ENCODE measurements around the gene ASB14.

The ASB14 gene

DNA sequence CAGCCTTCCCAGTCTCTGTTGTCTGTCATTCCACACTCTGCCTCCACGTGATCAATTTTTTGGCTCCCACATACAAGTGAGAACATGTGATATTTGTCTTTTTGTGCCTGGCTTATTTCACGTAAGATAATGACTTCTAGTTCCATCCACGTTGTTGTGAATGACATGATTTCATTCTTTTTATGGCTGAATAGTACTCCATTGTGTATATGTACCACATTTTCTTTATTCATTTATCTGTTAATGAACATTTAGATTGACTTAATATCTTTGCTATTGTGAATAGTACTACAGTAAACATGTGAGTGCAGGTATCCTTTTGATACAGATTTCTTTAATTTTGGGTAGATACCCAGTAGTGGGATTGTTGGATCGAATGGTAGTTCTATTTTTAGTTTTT is 31.4 kb downstream of the ASB14 start:
- DNase-seq (ENCODE audit: low read depth in 2 of 2), result no peak

DNA sequence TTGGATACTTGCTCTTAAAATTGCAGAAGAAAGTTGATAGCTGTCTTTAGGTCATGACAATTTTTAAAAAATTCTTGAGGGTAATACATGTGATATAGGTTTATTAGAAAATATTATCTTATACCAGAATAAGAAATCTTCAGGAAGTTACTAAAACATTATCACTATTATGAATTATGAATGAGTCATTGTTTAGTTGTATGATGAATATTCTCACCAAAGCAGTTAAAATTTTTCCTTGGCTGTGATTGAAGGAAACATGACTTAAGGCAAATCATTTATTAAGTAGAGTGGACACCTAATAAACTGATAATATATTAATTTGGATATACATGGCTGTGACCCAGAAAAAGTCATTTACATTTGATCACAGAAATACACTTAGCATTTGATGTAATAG is 34.8 kb downstream of the ASB14 start:
- DNase-seq (ENCODE audit: low read depth in 2 of 2), result no peak

DNA sequence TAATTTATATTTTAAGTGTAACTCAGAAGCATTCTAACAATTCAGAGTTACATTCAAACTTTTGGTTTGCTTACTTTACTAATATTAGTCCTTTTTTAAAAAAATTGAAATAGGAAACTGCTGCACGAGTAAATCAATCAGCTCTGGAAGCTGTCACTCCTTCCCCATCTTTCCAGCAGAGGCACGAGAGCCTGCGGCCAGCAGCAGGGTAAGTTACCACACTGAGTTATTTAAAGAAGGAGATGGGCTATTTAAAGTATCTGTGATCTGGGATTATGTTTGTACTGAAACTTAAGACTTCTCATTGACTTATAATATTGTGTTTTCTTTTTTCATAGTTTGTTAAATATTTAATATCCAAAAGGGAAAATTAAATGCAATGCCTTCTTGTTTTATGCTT is 35.6 kb downstream of the ASB14 start:
- no peak for DNase-seq (ENCODE audit: low read depth in 2 of 2)

DNA sequence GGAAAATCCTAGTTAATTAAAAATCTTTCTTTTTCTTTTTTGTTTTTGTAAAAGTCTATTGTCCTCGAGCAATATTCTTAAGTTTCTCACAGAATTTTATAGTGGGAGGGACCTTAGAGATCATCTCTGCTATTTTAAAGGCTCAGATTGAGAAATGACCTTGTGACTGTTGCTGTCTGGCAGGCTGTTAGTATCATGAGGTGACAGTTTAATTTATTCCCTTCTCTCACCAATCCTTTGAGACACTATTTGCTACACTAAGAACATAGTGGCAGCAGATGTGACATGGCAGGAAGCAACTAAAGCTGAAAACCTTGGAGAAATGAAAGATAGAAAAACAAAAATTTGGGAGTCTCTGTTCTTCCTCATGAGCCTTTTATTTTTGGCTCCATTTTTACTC is 40.1 kb downstream of the ASB14 start:
- DNase-seq (ENCODE audit: low read depth in 2 of 2), result no peak

DNA sequence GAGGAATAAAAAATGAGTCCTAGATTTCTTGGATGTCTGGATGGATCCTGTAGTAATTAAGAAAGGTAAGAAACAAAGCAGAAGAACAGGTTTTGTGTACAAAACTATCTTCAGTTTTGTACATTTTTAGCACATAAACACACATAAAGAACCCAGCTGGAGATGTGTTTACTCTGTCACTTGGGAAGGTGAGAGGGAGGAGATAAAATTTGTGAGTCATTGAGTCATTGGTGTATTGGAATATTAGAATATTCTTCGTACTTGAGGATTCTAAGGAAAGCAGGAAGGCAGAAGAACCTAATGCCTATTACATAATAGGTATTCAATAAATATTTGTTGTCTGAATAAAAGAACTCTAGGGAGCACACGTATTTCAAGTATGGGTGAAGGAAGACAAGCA is 47.5 kb downstream of the ASB14 start:
- no peak for DNase-seq (ENCODE audit: low read depth in 2 of 2)

DNA sequence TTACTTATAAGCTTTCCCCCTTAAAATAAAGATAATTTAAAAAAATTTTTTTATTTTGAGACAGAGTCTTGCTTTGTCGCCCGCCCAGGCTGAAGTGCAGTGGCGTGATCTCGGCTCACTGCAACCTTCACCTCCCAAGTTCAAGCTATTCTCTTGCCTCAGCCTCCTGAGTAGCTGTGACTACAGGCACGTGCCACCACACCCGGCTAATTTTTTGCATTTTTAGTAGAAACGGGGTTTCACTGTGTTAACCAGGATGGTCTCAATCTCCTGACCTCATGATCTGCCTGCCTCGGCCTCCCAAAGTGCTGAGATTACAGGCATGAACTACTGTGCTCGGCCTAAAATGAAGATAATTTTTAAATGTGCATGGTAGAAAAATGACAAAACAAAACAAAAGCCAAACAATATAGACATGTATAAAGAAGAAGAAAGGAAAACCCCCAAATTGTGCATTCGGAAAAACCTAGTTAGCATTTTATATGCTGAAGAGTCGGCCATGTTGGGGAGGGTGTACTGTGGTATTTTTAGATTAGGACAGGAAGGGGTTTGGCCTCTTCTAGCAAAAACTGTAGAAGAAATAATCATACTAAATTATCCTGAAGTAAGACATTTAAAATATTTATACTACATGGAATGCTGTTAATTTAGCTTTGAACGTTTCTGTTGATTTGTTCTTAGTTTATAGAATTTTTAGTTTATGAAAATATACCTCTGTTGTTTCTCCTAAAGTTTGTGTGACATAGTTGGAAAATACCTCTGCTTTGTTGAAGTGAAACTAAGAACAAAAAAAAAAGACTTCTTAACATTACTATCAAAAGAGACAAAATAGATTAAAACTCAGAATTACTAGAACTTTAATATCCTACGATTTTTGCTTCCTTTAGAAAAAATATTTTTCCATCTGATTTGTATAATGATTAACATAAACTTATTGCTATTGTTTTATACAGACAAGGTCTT is 57.6 kb downstream of the ASB14 start:
- no peak for DNase-seq (ENCODE audit: low read depth in 2 of 2)

DNA sequence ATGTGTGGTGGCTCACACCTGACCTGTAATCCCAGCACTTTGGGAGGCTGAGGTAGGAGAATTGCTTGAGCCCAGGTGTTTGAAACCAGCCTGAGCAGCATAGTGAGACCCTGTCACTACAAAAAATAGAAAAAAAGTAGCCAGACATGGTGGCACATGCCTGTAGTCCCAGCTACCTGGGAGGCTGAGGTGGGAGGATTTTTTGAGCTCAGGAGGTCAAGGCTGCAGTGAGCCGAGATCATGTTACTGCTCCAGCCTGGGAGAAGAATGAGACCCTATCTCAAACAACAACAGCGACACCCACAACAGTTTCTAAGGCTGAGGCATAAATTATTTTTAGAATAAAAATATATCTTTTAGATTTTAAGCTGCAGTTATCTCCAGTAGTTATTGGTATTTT is 58.7 kb downstream of the ASB14 start:
- DNase-seq (ENCODE audit: low read depth in 2 of 2), result no peak

DNA sequence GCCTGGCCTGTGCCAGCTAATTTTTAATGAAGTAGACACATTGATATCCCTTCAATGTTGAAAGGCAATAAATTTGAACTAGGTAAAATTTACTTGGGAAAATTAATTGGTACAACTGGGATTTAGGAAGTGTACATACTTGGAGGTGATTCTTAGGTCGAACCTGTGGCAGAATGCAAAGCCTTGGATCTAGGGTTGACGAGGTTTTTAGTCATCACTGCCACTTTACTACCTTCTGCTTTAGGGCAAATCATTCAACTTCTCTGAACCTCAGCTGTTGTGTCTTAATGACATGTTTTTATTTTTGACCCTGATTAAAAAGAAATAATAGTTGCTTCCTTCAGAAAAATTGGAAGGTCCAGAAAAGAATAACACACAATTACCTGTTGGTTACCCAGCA is 62.5 kb downstream of the ASB14 start:
- DNase-seq (ENCODE audit: low read depth in 2 of 2), result no peak

DNA sequence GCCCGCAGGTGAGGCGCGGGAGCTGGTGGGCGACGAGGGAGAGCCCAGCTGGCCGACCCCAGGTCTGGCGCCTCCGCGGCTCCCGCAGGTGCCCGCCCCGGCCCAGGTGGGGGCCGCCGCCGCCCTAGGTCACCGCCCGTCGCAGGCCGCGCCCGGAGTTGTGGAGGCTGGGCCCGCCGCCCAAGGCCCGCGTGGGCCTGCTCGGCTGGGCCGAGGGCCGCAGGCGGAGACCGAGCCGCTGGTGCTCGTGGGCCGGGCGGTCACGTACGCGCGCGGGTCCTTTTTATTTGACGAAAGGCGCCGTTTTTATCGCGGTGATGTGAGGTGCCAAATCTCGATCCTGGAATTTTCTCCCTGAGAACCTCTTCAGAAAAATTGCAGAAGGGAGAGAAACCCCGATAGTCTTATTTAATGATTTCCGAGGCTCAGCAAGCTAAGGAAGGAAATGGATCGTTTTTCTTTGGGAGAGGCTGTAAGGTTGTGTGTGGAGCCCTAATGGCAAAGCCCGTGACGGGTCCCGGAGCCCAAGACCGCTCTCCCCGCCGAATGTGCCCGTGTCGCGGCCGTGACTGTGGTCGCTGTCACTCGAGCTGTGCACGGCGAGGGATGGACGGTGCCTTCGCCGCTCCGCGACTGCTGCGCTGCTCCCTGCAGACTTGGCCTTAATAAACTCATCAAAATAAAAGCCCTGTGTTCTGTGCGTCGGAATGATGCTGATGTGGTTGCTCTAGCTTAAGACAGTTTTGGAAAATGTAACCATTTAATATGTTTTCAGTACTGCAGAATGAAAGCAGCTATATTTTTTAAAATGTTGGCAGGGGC is 64.3 kb downstream of the ASB14 start:
- no peak for DNase-seq (ENCODE audit: low read depth in 2 of 2)

DNA sequence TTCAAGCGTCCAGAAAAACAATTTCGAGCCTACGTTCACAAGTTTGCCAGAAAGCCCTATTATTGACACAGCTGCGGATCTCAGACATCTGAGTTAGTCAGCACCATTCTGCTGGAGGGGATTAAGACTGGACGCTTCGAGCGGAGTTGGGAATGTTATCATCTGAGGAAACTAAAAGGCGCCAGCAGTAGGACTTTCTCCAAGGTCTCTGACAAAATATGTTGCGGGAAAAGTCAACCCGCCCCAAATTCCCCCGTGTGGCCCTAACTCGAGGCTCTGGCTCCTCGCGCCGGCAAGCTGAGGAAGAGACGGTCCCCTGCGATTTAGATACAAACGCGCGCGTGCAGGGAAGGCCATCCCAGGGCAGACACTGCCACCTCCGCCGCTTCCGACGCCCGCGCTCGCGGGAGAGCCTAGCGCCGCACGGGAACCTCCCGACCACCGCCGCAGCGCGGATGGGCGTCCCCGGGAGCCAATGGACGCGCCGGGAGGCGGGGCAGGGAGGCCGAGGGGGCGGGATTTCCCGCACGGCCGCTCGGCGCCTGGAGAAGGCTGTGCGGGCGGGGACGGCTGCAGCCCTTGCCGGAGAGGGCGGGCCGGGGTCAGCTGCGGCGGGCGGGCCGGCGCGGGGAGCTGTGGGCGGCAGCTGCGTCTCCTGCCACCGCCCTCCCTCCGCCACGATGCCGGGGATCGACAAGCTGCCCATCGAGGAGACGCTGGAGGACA is 65.1 kb downstream of the ASB14 start, which contains the start of gene APPL1:
Gene APPL1, plus strand, starts transcription at position 526 of the 726 bp plus-strand sequence. Its CDS starts 155 bp downstream, at position 681.
- peak; percentile 70 to 74 for DNase-seq (ENCODE audit: low read depth in 2 of 2)

DNA sequence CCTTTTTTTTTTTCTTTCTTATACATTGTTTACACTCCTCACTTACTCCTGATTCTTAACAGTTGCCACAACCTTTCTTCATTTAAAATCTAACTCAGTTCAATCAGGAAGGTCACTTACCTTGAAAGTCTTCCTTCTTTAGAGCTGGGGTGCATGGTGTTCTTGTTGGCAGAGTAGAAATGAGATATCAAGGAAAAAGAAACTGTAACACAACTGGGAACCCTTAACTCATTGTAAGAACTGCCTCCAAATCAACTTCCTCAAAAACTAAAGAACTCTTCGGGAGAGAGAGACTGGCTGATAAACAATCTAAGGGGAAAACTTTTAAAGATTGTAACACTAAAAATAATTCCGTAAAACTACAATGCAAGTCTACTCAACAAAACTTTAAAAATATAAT is 66.3 kb downstream of the ASB14 start:
- no peak for DNase-seq (ENCODE audit: low read depth in 2 of 2)

DNA sequence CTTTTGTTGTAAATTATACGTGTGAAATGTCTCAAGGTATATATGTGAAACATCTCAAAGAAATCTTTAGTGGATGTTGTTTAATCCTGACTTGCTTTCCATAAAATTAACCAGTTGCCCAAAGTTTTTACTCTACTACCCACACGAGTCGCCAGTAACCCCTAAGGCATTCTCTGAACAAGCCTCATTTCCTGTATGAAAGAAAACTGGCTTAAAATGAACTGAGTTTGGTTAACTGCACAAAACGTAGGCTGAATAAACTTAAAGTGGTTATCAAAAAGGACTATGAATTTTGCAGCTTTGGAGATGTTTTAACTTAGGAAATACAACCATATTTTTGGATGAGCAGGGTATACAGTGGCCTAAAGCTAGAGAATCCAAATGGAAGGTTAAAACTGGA is 67.6 kb downstream of the ASB14 start:
- no peak for DNase-seq (ENCODE audit: low read depth in 2 of 2)

DNA sequence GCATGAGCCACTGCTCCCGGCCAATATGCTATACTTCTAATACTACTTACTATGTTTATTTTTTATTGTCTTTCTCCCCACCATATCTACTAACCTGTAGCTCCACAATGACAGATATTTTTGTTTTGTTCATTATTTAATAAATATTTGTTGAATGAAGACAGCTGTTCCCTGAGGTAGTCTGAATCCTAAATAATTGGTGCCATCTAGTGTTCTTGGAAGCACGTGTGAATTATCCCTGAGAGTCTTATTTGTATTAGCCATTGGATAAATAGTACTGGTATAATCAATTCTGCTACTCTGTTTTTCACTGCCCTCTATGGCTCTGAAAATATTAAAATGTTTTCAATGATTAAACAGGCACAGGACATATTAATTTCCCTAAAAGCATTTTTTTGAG is 70.6 kb downstream of the ASB14 start:
- DNase-seq (ENCODE audit: low read depth in 2 of 2), result no peak
